C4-2B (cell line): Measurements from ENCODE around the gene TTC21B.

Source experiments
- H3K27ac ChIP-seq: fragments of 450-650 bp; 2 replicates; pipeline ENCODE4 v1.5.1; 2017
- ZFX ChIP-seq: fragments of 450-650 bp; IDR thresholded peaks from 2 replicates; pipeline ENCODE4 v1.6.1; 2017
- TF ChIP-seq, protein P1 (sequence below): fragments of 450-650 bp; conservative IDR thresholded peaks from 2 replicates; pipeline ENCODE4 v1.5.1; 2017; ENCODE audit warnings: mild to moderate bottlenecking

Gene TTC21B

DNA sequence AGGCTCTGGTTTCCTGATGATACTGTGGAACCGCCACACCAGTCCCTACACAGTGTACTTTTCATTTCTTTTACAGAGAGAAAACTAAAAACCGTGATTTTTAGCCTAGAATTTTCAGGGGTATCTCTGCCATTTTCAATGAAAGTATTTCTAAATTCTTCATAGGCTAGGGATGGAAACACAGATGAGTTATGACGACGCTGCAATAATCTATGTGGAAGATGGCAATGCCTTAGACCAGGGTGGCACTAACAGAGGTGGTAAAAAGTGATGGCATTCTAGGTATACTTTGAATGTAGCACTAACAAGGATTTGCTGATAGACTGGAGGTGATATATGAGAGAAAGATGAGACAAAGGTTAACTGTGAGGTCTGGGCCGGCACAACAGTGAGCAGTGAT, 56.5 kb downstream of the TTC21B start:
- TF ChIP-seq, protein P1, sequence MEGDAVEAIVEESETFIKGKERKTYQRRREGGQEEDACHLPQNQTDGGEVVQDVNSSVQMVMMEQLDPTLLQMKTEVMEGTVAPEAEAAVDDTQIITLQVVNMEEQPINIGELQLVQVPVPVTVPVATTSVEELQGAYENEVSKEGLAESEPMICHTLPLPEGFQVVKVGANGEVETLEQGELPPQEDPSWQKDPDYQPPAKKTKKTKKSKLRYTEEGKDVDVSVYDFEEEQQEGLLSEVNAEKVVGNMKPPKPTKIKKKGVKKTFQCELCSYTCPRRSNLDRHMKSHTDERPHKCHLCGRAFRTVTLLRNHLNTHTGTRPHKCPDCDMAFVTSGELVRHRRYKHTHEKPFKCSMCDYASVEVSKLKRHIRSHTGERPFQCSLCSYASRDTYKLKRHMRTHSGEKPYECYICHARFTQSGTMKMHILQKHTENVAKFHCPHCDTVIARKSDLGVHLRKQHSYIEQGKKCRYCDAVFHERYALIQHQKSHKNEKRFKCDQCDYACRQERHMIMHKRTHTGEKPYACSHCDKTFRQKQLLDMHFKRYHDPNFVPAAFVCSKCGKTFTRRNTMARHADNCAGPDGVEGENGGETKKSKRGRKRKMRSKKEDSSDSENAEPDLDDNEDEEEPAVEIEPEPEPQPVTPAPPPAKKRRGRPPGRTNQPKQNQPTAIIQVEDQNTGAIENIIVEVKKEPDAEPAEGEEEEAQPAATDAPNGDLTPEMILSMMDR = no peak
- TF ChIP-seq ZFX = no peak
- no peak overlapping the region for H3K27ac ChIP-seq

DNA sequence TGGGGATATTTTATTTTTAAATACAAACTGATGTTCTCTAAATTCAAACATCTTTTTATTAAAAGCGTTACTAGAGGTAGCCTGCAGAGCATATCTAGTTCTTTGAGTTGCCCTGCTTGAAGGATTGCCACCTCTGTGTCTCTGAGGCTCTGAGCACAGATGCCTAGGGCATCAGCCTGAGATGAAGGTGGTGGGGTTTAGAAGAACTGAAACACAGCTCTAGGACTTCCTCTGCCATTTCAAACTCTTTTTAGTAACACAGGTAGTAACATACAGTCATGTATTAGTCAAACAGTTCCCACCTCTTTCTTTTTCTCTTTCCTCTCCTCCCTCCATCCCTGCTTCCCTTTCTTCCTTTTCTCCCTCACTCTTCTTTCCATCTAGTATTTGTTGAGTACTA, 57.6 kb downstream of the TTC21B start:
- no peak overlapping the region for H3K27ac ChIP-seq

DNA sequence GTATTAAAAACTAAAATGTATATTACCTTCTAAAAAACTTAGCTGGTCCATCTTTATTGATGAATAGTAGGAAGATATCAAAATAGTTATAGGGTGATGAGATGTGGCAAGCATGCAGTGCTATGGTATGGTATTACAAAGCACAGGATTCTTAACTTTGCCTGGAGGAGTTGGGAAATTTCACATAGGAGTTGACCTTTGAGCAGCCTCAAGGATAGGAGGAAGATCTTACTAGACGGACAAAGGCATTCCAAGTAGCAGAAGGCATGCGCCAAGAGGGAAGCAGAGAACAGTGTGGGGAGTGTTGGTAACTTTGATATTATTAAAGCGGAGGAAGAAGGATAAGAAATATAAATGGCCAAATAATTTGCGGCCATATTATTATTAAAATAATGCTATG, 60.0 kb downstream of the TTC21B start:
- H3K27ac ChIP-seq = no peak overlapping the region
- TF ChIP-seq, protein P1 = no peak
- TF ChIP-seq ZFX = no peak

More for the DNA sequence above, 57.6 kb downstream of the TTC21B start:
- TF ChIP-seq, protein P1 = no peak
- TF ChIP-seq ZFX = no peak

DNA sequence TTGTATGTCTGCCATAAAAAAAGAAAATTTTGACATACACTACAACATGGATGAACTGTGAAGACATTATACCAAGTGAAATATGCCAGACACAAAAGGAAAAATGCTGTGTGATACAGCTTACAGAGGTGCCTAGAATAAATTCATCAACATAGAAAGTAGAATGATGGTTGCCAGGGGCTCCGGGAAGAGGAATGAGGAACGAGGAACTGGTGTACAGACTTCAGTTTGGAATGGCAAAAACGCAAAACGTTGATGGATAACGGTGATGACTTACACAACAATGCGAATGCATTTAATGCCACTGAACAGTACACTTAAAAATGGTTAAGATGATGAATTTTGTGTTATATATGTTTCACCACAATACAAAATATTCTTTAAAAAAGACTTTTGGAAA, 61.0 kb downstream of the TTC21B start:
- no peak overlapping the region for H3K27ac ChIP-seq
- TF ChIP-seq, protein P1 = no peak
- no peak for TF ChIP-seq ZFX

DNA sequence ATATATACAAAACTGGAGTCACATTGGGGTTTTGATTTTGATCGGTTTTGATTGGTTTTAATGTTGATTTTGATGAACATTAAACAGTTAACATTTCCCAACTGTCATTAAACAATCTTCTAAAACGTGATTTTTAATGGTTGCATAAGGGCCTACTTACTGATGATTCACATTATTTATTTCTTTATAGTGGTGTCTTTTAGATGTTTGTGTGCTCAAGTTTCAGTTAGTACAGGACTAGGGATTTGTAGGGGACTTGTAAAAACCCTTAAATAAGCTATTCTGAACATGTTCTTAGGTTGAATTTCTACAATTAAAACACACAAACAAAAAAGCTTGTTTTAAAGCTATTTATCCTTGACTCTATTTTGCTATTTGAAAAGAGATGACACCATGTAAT, 61.6 kb downstream of the TTC21B start:
- TF ChIP-seq ZFX = no peak
- TF ChIP-seq, protein P1 = no peak

DNA sequence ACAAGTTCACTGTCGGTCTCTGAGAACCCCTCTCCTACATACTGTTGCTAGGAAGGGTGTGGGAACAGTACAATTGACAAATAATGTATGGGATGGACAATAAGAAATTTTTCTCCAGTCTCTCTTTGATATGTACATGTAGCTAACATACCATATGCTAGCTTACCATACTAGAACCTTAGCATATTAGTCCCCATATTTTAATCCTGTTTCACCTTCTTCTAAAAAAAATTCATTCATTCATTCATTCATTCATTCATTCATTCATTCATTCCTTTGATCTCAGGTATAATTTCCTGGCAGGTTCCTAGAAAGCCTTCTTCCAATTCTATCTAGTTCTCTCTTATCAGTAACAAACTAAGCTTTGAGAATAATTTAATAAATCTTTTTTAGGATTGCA, 62.2 kb downstream of the TTC21B start:
- no peak for TF ChIP-seq ZFX
- TF ChIP-seq, protein P1 = no peak
- no peak overlapping the region for H3K27ac ChIP-seq

More for the DNA sequence above, 61.6 kb downstream of the TTC21B start:
- H3K27ac ChIP-seq = no peak overlapping the region

DNA sequence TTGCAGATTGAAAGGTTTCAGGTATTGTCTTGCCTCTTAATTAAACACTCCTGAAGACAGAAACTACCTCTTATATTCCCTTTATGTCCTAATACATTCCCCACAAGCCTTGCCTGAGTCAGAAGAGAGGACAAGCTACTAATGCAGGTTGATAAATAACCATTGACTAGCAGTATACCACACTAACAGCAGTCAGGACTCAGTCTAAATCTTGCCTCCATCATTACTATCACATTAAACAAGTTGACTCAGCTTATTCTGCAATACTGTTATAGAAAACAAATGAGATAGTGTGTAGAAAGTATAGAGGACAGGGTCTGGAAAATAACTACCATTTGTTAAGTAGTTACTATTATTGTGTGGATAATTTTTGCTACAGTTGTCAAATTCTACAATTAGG, 63.8 kb downstream of the TTC21B start:
- TF ChIP-seq ZFX = no peak
- TF ChIP-seq, protein P1 = no peak
- no peak overlapping the region for H3K27ac ChIP-seq
